Coronary artery (tissue), 2 donors: ENCODE measurements around the gene CIRBP.

Experiments
- DNase-seq: peaks from one replicate; pipeline ENCODE4 v3.0.0-alpha.2; 2017; ENCODE audit warnings: low spot score
- H3K27ac ChIP-seq, 2 donors: fragments of 200-600 bp; sonication (generic); one replicate each; pipeline ENCODE4 v1.5.1; 2016 to 2019
- H3K4me3 ChIP-seq: fragments of 200-600 bp; sonication (generic); 2 replicates; pipeline ENCODE4 v1.5.1; 2016; ENCODE audit warnings: mild to moderate bottlenecking, moderate library complexity
- CTCF ChIP-seq: fragments of 200-600 bp; sonication (generic); IDR thresholded peaks from one replicate; pipeline ENCODE4 v1.5.1; 2019; ENCODE audit warnings: antibody characterized with exemption

CIRBP gene

GRCh38 chr19:1264801-1265614 is 4.1 kb upstream of the CIRBP start:
- Histone ChIP-seq H3K4me3 (peak overlapping the region; percentile 73), H3K27ac (peak overlapping the region; percentile 85 to 90)
- DNase-seq = no peak
- TF ChIP-seq CTCF = no peak

GRCh38 chr19:1265615-1266128 is 3.5 kb upstream of the CIRBP start:
- peak; percentile 93 for DNase-seq
- Histone ChIP-seq H3K4me3 (peak overlapping the region; percentile 73), H3K27ac (peak overlapping the region; percentile 85 to 90)
- TF ChIP-seq CTCF = no peak

- DNase-seq = peak; percentile 90
- H3K4me3 ChIP-seq = peak overlapping the region; percentile 73
- H3K27ac ChIP-seq = peak overlapping the region; percentile 85 to 90
- no peak for TF ChIP-seq CTCF
Observed at GRCh38 chr19:1266129-1266915, 2.8 kb upstream of the CIRBP start.

- peak; percentile 87 for DNase-seq
Observed at GRCh38 chr19:1266916-1267476, 2.1 kb upstream of the CIRBP start.

GRCh38 chr19:1267477-1268225 is 1.5 kb upstream of the CIRBP start:
- H3K4me3 ChIP-seq = peak overlapping the region; percentile 73
- no peak overlapping the region for H3K27ac ChIP-seq
- peak; percentile 85 for DNase-seq
- TF ChIP-seq CTCF = no peak

More at GRCh38 chr19:1266916-1267476, 2.1 kb upstream of the CIRBP start:
- H3K27ac ChIP-seq = peak overlapping the region; percentile 85 to 90
- peak; percentile 98 for TF ChIP-seq CTCF
- peak overlapping the region; percentile 73 for H3K4me3 ChIP-seq

- H3K4me3 ChIP-seq = peak overlapping the region; percentile 92
- peak; percentile 85 for DNase-seq
- H3K27ac ChIP-seq = peak overlapping the region; percentile 99 to 100
- no peak for TF ChIP-seq CTCF
Observed at GRCh38 chr19:1268226-1269064, 687 bp upstream of the CIRBP start.
